HepG2 (cell line): ENCODE results near the gene HIF1AN. TPM values are rescaled to one million over a fixed set of nuclear protein-coding genes. Genes with fewer than 3 reads are reported as not detected.

Experiments
- ATAC-seq: fragments of 200-7000 bp; cut with Tn5 transposase; 3 replicates; pipeline ENCODE4 v1.9.1; 2020; ENCODE audit warnings: mild to moderate bottlenecking, moderate library complexity
- BruUV-seq: library from RNA; stranded (reverse); fragments of 400-500 nt; replicated peaks from 2 replicates; lab custom pipeline; 2021; lab: Mats Ljungman, UMichigan
- CTCF ChIA-PET: fragments of 300-600 bp; formaldehyde crosslinking; extraction: SDS; loops from one replicate; lab custom pipeline; 2021; ENCODE audit warnings: low total read pairs, inconsistent platforms, low intra/inter-chr PET ratio; lab: Yijun Ruan, JAX
- POLR2A ChIA-PET: fragments of 350-600 bp; sonication (Branson Sonifier 250); formaldehyde crosslinking; loops from one replicate; lab custom pipeline; 2020; ENCODE audit warnings: antibody characterized with exemption, inconsistent platforms; lab: Yijun Ruan, JAX
- DNase-seq: peaks from one replicate; pipeline ENCODE4 v3.0.0-alpha.2; 2015; ENCODE audit warnings: low spot score
- FAIRE-seq: peaks from 3 replicates; lab custom pipeline; 2011; peaks lifted over from hg19 to GRCh38; lab: Jason Lieb, UNC
- H2AFZ ChIP-seq: one replicate; pipeline ENCODE4 v1.6.1; 2011; ENCODE audit warnings: low read length, inconsistent platforms
- H3K27ac ChIP-seq: fragments of 300-600 bp; 3 replicates; pipeline ENCODE4 v1.8.0; 2011; ENCODE audit warnings: mixed run types, mild to moderate bottlenecking, mixed read lengths, low read length, inconsistent platforms; ENCODE audit not compliant: insufficient read depth; ENCODE audit errors: extremely low read length
- H3K27me3 ChIP-seq, 2 experiments: fragments of 200-600 bp in 1 of 2; 2 replicates in 1 of 2; 3 replicates in 1 of 2; pipeline versions ENCODE4 v1.6.0 to v1.8.0; 2011; ENCODE audit warnings: low read length in 2 of 2, mild to moderate bottlenecking in 2 of 2, moderate library complexity in 2 of 2, inconsistent platforms in 1 of 2; ENCODE audit not compliant: insufficient read depth in 2 of 2, control insufficient read depth in 1 of 2
- H3K36me3 ChIP-seq, 2 experiments: fragments of 200-600 bp in 1 of 2; replicated peaks in 1 of 2; 2 replicates in 1 of 2; 3 replicates in 1 of 2; pipeline versions ENCODE4 v1.5.1 to v1.8.0; 2011; ENCODE audit warnings: low read length in 2 of 2, inconsistent platforms in 1 of 2; ENCODE audit not compliant: insufficient read depth in 2 of 2, control insufficient read depth in 1 of 2
- H3K4me1 ChIP-seq: 2 replicates; pipeline ENCODE4 v1.5.1; 2012; ENCODE audit warnings: low read length, inconsistent platforms; ENCODE audit not compliant: insufficient read depth
- H3K4me2 ChIP-seq: 2 replicates; pipeline ENCODE4 v1.6.0; 2011; ENCODE audit warnings: low read depth, low read length, inconsistent platforms
- H3K4me3 ChIP-seq, 3 experiments: fragments of 200-600 bp in 1 of 3; sonication (generic), shearing (Covaris generic) in 1 of 3; replicated peaks in 1 of 3; 2 replicates each; pipeline ENCODE4 v1.5.1; 2011 to 2016; ENCODE audit warnings: low read length in 3 of 3, inconsistent platforms in 2 of 3, low read depth in 2 of 3, mild to moderate bottlenecking in 2 of 3, control low read depth in 1 of 3, mixed read lengths in 1 of 3; ENCODE audit not compliant: insufficient read depth in 1 of 3
- H3K79me2 ChIP-seq: one replicate; pipeline ENCODE4 v1.6.1; 2011; ENCODE audit warnings: low read length, inconsistent platforms; ENCODE audit not compliant: insufficient read depth
- H3K9ac ChIP-seq: 2 replicates; pipeline ENCODE4 v1.6.0; 2011; ENCODE audit warnings: mild to moderate bottlenecking, low read depth, low read length, inconsistent platforms; ENCODE audit not compliant: insufficient read depth
- H3K9me3 ChIP-seq: 2 replicates; pipeline ENCODE4 v1.5.1; 2012; ENCODE audit warnings: mild to moderate bottlenecking, low read length
- H4K20me1 ChIP-seq: 2 replicates; pipeline ENCODE4 v1.6.0; 2011; ENCODE audit warnings: inconsistent platforms, mild to moderate bottlenecking, low read length, moderate library complexity; ENCODE audit not compliant: insufficient read depth
- ATF4 ChIP-seq, 2 experiments: fragments of 450-650 bp in 1 of 2; sonication (generic) in 1 of 2; formaldehyde crosslinking; IDR thresholded peaks; 2 replicates each; pipeline versions ENCODE4 v1.5.0 to v1.8.0; 2020 to 2022; ENCODE audit warnings: mild to moderate bottlenecking in 1 of 2, missing genetic modification reagents in 1 of 2
- CENPBD1 ChIP-seq: sonication (generic); formaldehyde crosslinking; IDR thresholded peaks from 2 replicates; pipeline ENCODE4 v1.8.0; 2022; ENCODE audit warnings: missing genetic modification reagents, low read depth, mild to moderate bottlenecking, borderline replicate concordance
- CTCF ChIP-seq: sonication (generic); formaldehyde crosslinking; IDR thresholded peaks from 2 replicates; pipeline ENCODE4 v1.5.0; 2020; ENCODE audit warnings: mild to moderate bottlenecking, missing genetic modification reagents, moderate library complexity
- FOXJ3 ChIP-seq: sonication (generic); formaldehyde crosslinking; IDR thresholded peaks from 2 replicates; pipeline ENCODE4 v1.4.0; 2020; ENCODE audit warnings: missing genetic modification reagents, mild to moderate bottlenecking, borderline replicate concordance
- KDM5A ChIP-seq: fragments of 200-600 bp; sonication (generic); IDR thresholded peaks from 2 replicates; pipeline ENCODE4 v1.7.0; 2018; ENCODE audit warnings: antibody characterized with exemption, mild to moderate bottlenecking, low read length, borderline replicate concordance
- NFYB ChIP-seq: sonication (generic); formaldehyde crosslinking; IDR thresholded peaks from 2 replicates; pipeline ENCODE4 v1.4.0; 2020; ENCODE audit warnings: missing genetic modification reagents
- NFYC ChIP-seq: IDR thresholded peaks from 2 replicates; pipeline ENCODE4 v1.6.1; 2016; ENCODE audit warnings: missing genetic modification reagents, missing compliant biosample characterization
- SMC3 ChIP-seq: IDR thresholded peaks from 2 replicates; pipeline ENCODE4 v1.6.1; 2011; ENCODE audit warnings: low read length, improper control_type of control experiment
- STAG1 ChIP-seq: sonication (generic); formaldehyde crosslinking; IDR thresholded peaks from 2 replicates; pipeline ENCODE4 v1.4.0; 2020; ENCODE audit warnings: missing genetic modification reagents
- ZNF839 ChIP-seq: sonication (generic); formaldehyde crosslinking; IDR thresholded peaks from 2 replicates; pipeline ENCODE4 v1.4.0; 2020; ENCODE audit warnings: missing genetic modification reagents, mild to moderate bottlenecking, borderline replicate concordance
- WGBS: methylation state at CpG from one replicate; pipeline ENCODE4 v1.1.6; 2017; ENCODE audit warnings: low lambda C conversion rate; 5-methylcytosine and 5-hydroxymethylcytosine counted together
- in situ Hi-C: cut with HindIII; loops from 2 replicates; pipeline ENCODE4 v1.10.0; 2017; ENCODE audit warnings: low pct_unique_long_range_greater_than_20kb; ENCODE audit not compliant: extremely low pct_ligation_motif_present
- intact Hi-C: fragments of 100-400 bp; cut with micrococcal nuclease; formaldehyde crosslinking; loops from one replicate; pipeline ENCODE4 v1.10.0; 2022; ENCODE audit not compliant: unreplicated experiment
- polyA plus RNA-seq, 8 experiments: library from polyadenylated mRNA; depleted of rRNA in 3 of 8; stranded (reverse) in 7 of 8; unstranded in 1 of 8; fragments of >200 nt; fragmentation: Illumina TruSeq in 4 of 8; extraction: Trizol in 4 of 8; gene quantifications; 2 replicates each; pipeline versions ENCODE4 v1.2.1 to v1.2.3, GENCODE V29; 2011 to 2016; ENCODE audit warnings: low read depth in 4 of 8, missing spikeins in 1 of 8, mixed read lengths in 1 of 8; ENCODE audit not compliant: insufficient read depth in 1 of 8
- total RNA-seq, 5 experiments: library from RNA; depleted of rRNA; stranded (reverse); fragments of >200 nt; fragmentation: Illumina TruSeq; extraction: Trizol; gene quantifications; 2 replicates each; pipeline ENCODE4 v1.2.3, GENCODE V29; 2016; ENCODE audit warnings: low read depth in 1 of 5

The HIF1AN gene
- total and polyA plus RNA-seq, 2 of the 13 experiments (the other 11 are each of a cell fraction or from before 2014, with no cell fraction given): 8.6 to 10.7 TPM

- FAIRE-seq (no peak), DNase-seq (no peak), ATAC-seq (no peak; the same call in 2 of the 3 replicates)
- Histone ChIP-seq H3K4me3 (no peak overlapping the region), H3K9ac (no peak overlapping the region), H4K20me1 (no peaks in the 10 kb centered on the region), H3K4me2 (no peak overlapping the region), H3K9me3 (no peaks in the 10 kb centered on the region), H3K79me2 (no peaks in the 10 kb centered on the region), H3K36me3 (no peaks in the 10 kb centered on the region), H3K27ac (no peak overlapping the region), H3K4me1 (peaks cover 8% of the 10 kb centered on the region; the same call in 1 of the 2 replicates), H3K27me3 (no peaks in the 10 kb centered on the region), H2AFZ (no peak overlapping the region)
- POLR2A ChIA-PET: no interaction called here
- 24% methylated on average over 1 of the region's 1 CpG for WGBS
- BruUV-seq: no TSS peak
- intact Hi-C loops: loop anchor here (1.0 to 2.0 kb wide), 2 partner anchors 75 to 169 kb away; no protein-coding TSS in a partner anchor
- CTCF ChIA-PET: interaction anchor here (0.9 to 2.7 kb wide), 3 partner anchors 74 to 170 kb away, joined by 3 to 26 read pairs (median 7); no protein-coding TSS in a partner anchor
- in situ Hi-C loops: loop anchor here (5.0 kb wide), 2 partner anchors 71 to 166 kb away; no protein-coding TSS in a partner anchor
- TF ChIP-seq FOXJ3 (CRISPR knock-in tag) (no peak), CENPBD1 (no peak)
Measured at GRCh38 chr10:100508266-100508665, 27.5 kb upstream of the HIF1AN start.

- Histone ChIP-seq H3K27me3 (no peaks in the 10 kb centered on the region), H3K27ac (no peak overlapping the region), H2AFZ (no peak overlapping the region), H3K9ac (no peak overlapping the region), H3K36me3 (no peaks in the 10 kb centered on the region), H3K4me1 (peaks cover 7% of the 10 kb centered on the region; the same call in 1 of the 2 replicates), H3K79me2 (no peaks in the 10 kb centered on the region), H4K20me1 (no peaks in the 10 kb centered on the region), H3K4me2 (no peak overlapping the region), H3K9me3 (no peaks in the 10 kb centered on the region), H3K4me3 (no peak overlapping the region)
- BruUV-seq: no TSS peak
- peak; percentile 93 for ATAC-seq
- DNase-seq: peak; percentile 56
- CTCF ChIA-PET: interaction anchor here (0.9 to 2.7 kb wide), 3 partner anchors 75 to 170 kb away, joined by 3 to 26 read pairs (median 7); no protein-coding TSS in a partner anchor
- intact Hi-C loops (loop anchor here (1.0 to 2.0 kb wide), 2 partner anchors 75 to 170 kb away; no protein-coding TSS in a partner anchor), in situ Hi-C loops (loop anchor here (5.0 kb wide), 2 partner anchors 71 to 166 kb away; no protein-coding TSS in a partner anchor)
- FAIRE-seq: peak; percentile 72
- POLR2A ChIA-PET: no interaction called here
- WGBS: 41% methylated on average over 3 of the region's 3 CpGs
- TF ChIP-seq ATF4 (CRISPR knock-in tag; IDR thresholded peaks at IDR 0.05) (no peak), CTCF (CRISPR knock-in tag) (peak; percentile 77), NFYB (CRISPR knock-in tag) (0 out of 2 replicates have a peak, but pooled peaks have one; percentile 40), ZNF839 (CRISPR knock-in tag) (no peak), NFYC (peak; percentile 38; the same call in 1 of the 2 replicates), SMC3 (peak; percentile 63; the same call in 1 of the 2 replicates), KDM5A (no peak), STAG1 (CRISPR knock-in tag) (peak; percentile 84)
Measured at GRCh38 chr10:100508691-100509150, 27.0 kb upstream of the HIF1AN start.
